Breast epithelium (tissue), 4 donors: ENCODE measurements around the gene TRPC3. TPM values are rescaled to one million over a fixed set of nuclear protein-coding genes. Genes with fewer than 3 reads are reported as not detected.

Experiments
- DNase-seq, 2 donors: peaks; one replicate each; pipeline ENCODE4 v3.0.0-alpha.2; 2019; ENCODE audit warnings: low spot score in 2 of 2
- H3K27ac ChIP-seq, 2 donors: fragments of 200-600 bp; sonication (generic) in 1 of 2; one replicate each; pipeline ENCODE4 v1.5.1; 2016 to 2019; ENCODE audit warnings: mild to moderate bottlenecking in 1 of 2
- H3K27me3 ChIP-seq, 2 donors: fragments of 200-600 bp; sonication (generic) in 1 of 2; one replicate each; pipeline versions ENCODE4 v1.5.1 to v1.6.0; 2017 to 2019; ENCODE audit warnings: control low read depth in 1 of 2, mild to moderate bottlenecking in 1 of 2
- H3K36me3 ChIP-seq: fragments of 200-600 bp; one replicate; pipeline ENCODE4 v1.5.1; 2019
- H3K4me1 ChIP-seq, 2 donors: fragments of 200-600 bp; sonication (generic); one replicate each; pipeline ENCODE4 v1.5.1; 2016 to 2019; ENCODE audit warnings: control low read depth in 1 of 2
- H3K4me3 ChIP-seq, 3 donors: fragments of 200-600 bp; sonication (generic); 1 replicate in 2 of 3; 2 replicates in 1 of 3; pipeline ENCODE4 v1.5.1; 2016 to 2019; ENCODE audit warnings: mild to moderate bottlenecking in 3 of 3, moderate library complexity in 2 of 3
- H3K9me3 ChIP-seq, 2 donors: fragments of 200-600 bp; sonication (generic) in 1 of 2; one replicate each; pipeline ENCODE4 v1.5.1; 2016 to 2019; ENCODE audit warnings: control low read depth in 1 of 2
- POLR2A ChIP-seq: fragments of 450-650 bp; IDR thresholded peaks from one replicate; pipeline ENCODE4 v1.6.1; 2016; ENCODE audit warnings: antibody characterized with exemption, mild to moderate bottlenecking, moderate library complexity
- POLR2AphosphoS5 ChIP-seq, 3 donors: sonication (generic); formaldehyde crosslinking; IDR thresholded peaks; one replicate each; pipeline ENCODE4 v1.6.1; 2017; ENCODE audit warnings: antibody characterized with exemption in 3 of 3
- intact Hi-C: fragments of 100-400 bp; cut with DNase I; formaldehyde crosslinking; loops from one replicate; pipeline ENCODE4 v1.15.1; 2023; ENCODE audit warnings: low total_unique reads
- total RNA-seq, 3 donors: library from RNA; depleted of rRNA; stranded (reverse); fragments of >200 nt; gene quantifications; one replicate each; pipeline ENCODE4 v1.1.0, GENCODE V29; 2016
- TF ChIP-seq, protein P1 (sequence below), 3 donors: fragments of 450-650 bp; IDR thresholded peaks; one replicate each; pipeline ENCODE4 v1.5.1; 2016 to 2017; ENCODE audit warnings: antibody characterized with exemption in 3 of 3, mild to moderate bottlenecking in 3 of 3, moderate library complexity in 3 of 3

Gene TRPC3
- total RNA-seq, 3 donors from 2014 or later = 0.64 to 0.98 (median 0.88) TPM

DNA sequence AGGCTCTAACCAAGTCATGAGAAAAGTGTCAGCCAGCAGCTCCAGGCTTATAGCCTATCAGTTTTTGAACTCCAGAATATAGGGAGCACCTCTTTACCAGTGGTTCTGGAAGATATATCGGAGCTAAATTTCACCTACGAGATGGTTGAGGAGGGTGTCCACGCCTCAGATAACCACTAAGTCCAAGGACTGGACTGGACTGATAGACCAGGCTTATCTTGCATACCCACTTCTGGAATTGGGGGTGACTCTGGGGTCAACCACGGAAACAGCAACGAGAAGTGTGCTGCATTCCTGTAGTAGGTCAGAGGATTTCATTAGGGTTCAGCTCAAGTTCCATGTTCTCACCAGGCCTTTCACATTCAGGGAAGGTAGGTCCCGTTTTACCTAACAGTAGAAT lies 38.6 kb upstream of the TRPC3 start:
- Histone ChIP-seq H3K4me1 (no peaks in the 10 kb centered on the region), H3K27ac (no peak overlapping the region), H3K27me3 (no peaks in the 10 kb centered on the region), H3K36me3 (no peaks in the 10 kb centered on the region), H3K4me3 (no peak overlapping the region), H3K9me3 (no peaks in the 10 kb centered on the region)
- intact Hi-C loops = no loop called here
- DNase-seq = no peak
- TF ChIP-seq POLR2AphosphoS5 (IDR thresholded peaks at IDR 0.05) (no peak), POLR2A (no peak)
- TF ChIP-seq, protein P1, sequence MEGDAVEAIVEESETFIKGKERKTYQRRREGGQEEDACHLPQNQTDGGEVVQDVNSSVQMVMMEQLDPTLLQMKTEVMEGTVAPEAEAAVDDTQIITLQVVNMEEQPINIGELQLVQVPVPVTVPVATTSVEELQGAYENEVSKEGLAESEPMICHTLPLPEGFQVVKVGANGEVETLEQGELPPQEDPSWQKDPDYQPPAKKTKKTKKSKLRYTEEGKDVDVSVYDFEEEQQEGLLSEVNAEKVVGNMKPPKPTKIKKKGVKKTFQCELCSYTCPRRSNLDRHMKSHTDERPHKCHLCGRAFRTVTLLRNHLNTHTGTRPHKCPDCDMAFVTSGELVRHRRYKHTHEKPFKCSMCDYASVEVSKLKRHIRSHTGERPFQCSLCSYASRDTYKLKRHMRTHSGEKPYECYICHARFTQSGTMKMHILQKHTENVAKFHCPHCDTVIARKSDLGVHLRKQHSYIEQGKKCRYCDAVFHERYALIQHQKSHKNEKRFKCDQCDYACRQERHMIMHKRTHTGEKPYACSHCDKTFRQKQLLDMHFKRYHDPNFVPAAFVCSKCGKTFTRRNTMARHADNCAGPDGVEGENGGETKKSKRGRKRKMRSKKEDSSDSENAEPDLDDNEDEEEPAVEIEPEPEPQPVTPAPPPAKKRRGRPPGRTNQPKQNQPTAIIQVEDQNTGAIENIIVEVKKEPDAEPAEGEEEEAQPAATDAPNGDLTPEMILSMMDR (IDR thresholded peaks at IDR 0.05) = no peak

DNA sequence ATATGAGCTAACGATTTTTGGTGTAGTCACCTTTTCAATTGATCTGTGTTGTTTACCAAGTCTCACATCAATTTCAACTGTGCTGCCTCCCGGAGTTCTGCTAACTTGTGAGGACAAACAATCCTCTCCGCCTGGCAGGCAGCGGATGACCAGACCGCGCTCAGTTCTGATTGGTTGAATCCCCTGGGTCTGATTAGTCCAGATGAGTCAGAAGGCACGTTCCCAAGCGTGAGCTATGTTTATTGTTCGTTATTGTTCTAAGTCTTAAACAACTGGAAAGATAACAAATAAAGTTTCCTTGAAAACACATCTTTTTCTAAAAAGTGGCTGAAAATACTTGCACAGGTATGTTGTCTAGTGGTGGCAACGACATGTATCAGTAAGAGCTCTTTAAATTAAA lies 37.9 kb upstream of the TRPC3 start:
- Histone ChIP-seq H3K27me3 (no peaks in the 10 kb centered on the region), H3K9me3 (no peaks in the 10 kb centered on the region), H3K27ac (no peak overlapping the region), H3K36me3 (no peaks in the 10 kb centered on the region), H3K4me1 (no peaks in the 10 kb centered on the region), H3K4me3 (no peak overlapping the region)
- TF ChIP-seq, protein P1 (IDR thresholded peaks at IDR 0.05) = no peak
- TF ChIP-seq POLR2A (no peak), POLR2AphosphoS5 (IDR thresholded peaks at IDR 0.05) (no peak)
- intact Hi-C loops = no loop called here
- DNase-seq = no peak

DNA sequence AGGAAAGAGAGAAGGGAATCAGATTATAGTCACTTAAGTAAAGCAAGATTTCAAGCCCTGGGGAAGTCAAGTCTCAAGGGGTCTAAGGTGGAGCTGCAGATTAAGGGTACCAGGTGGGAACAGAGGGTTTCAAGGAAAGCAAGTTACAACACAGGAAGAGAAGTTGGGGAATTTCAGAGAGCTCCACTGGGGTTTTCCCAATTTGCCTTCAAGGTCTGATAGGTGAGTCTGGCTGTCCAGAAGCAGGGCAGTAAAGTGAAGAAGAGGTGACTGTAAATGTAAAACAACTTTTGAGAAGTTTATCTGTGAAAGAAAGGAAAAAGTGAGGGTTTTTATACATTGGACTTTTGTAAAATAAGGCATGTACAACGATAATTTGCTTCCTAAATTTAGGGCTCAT lies 37.1 kb upstream of the TRPC3 start:
- no peaks in the 10 kb centered on the region for H3K4me1 ChIP-seq
- H3K27ac ChIP-seq = no peak overlapping the region
- H3K4me3 ChIP-seq = no peak overlapping the region
- H3K36me3 ChIP-seq = no peaks in the 10 kb centered on the region
- TF ChIP-seq, protein P1 (IDR thresholded peaks at IDR 0.05) = no peak
- no peak for TF ChIP-seq POLR2A
- no peak for TF ChIP-seq POLR2AphosphoS5 (IDR thresholded peaks at IDR 0.05)
- no peaks in the 10 kb centered on the region for H3K27me3 ChIP-seq
- intact Hi-C loops = no loop called here
- no peaks in the 10 kb centered on the region for H3K9me3 ChIP-seq
- DNase-seq = no peak

DNA sequence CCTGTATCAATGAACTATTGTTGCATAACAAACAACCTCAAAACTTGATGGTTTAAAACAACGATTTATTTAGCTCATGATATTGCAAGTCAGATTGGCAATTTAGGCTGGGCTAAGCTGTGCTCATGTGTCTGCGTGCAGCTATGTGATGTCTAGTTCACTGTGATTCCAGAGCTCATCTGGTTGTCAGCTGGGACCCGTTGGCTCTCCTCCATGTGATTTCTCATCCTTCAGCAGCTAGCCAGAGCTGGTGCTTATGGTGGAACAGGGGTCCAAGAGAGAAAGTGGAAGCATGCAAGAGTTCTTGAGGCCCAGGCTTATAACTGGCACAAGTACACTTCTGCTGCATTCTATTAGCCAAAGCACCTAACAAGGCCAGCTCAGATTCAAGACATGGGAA lies 28.8 kb upstream of the TRPC3 start:
- intact Hi-C loops = no loop called here
- DNase-seq = no peak
- H3K36me3 ChIP-seq = no peaks in the 10 kb centered on the region
- no peaks in the 10 kb centered on the region for H3K27me3 ChIP-seq
- no peak overlapping the region for H3K4me3 ChIP-seq
- TF ChIP-seq POLR2A = no peak
- no peak for TF ChIP-seq POLR2AphosphoS5 (IDR thresholded peaks at IDR 0.05)
- TF ChIP-seq, protein P1 (IDR thresholded peaks at IDR 0.05) = no peak
- H3K27ac ChIP-seq = no peak overlapping the region
- H3K9me3 ChIP-seq = no peaks in the 10 kb centered on the region
- no peaks in the 10 kb centered on the region for H3K4me1 ChIP-seq

DNA sequence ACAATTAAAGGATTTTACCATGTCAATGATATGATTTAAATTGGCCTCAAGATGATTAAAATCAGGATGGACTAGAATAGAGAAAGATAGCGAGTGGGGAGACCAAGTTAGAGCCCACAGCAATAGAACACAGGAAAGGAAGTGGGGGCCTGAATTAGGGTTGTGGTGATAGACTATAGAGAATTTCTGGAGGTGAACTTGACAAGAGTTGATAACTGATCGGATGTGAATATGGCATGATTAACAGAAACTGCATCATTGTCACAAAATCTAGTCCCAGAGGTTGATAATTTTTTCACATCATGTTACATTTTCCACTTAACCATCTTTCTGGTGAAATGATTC lies 26.3 kb upstream of the TRPC3 start:
- intact Hi-C loops = no loop called here
- Histone ChIP-seq H3K27ac (no peak overlapping the region), H3K9me3 (no peaks in the 10 kb centered on the region), H3K36me3 (no peaks in the 10 kb centered on the region), H3K27me3 (no peaks in the 10 kb centered on the region), H3K4me1 (no peaks in the 10 kb centered on the region), H3K4me3 (no peak overlapping the region)
- TF ChIP-seq POLR2A = no peak
- TF ChIP-seq POLR2AphosphoS5 (IDR thresholded peaks at IDR 0.05) = no peak
- TF ChIP-seq, protein P1 (IDR thresholded peaks at IDR 0.05) = no peak
- DNase-seq = no peak
